HFF-Myc (cell line): ENCODE results near the gene BRAT1.

Source experiments
- DNase-seq: peaks from one replicate; pipeline ENCODE4 v3.0.0-alpha.2; 2011; ENCODE audit warnings: low read depth; ENCODE audit errors: extremely low read depth
- H3K4me3 ChIP-seq: replicated peaks from 2 replicates; pipeline ENCODE4 v1.5.1; 2011; ENCODE audit warnings: low read depth, mild to moderate bottlenecking, control low read depth, low read length
- CTCF ChIP-seq: IDR thresholded peaks from 2 replicates; pipeline ENCODE4 v1.5.1; 2012; ENCODE audit warnings: mild to moderate bottlenecking, low read depth, low read length, control low read depth; ENCODE audit errors: missing control alignments

Gene BRAT1

DNA sequence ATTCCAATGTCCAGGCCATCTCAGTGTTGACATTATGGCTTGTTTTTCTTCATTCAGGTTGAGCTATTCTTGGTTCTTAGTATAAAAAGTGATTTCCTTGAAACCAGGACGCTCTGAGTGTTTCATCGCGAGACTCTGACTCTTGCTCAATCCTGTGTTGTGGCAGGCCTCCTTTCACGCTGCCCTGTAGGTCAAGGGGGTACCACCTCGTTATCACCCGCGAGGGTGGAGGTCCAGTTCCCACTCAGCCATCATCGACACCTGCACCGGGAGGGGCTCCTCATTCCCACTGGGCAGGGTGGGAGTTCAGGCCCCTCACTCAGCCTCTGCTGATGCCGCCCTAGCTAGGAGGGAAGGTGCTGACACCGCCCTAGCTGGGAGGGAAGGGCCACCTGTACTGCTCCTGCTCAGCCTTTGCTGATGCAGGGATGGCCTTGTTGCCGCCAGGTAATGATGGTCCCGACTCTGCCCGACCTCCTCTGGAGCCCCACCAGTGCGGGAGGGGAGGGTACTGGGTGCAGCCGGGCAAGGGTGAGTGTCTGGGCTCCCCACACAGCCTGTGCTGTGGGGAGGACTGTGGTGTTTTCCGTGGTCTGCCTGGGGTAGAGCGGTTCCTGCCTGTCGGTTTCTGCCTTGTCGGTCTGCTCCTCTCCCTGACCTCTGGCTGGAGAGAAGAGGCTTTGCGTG is 19.9 kb upstream of the BRAT1 start:
- DNase-seq, result no peak
- no peak overlapping the region for H3K4me3 ChIP-seq
- no peak for TF ChIP-seq CTCF

GRCh38 chr7:2573761-2574160 is 18.4 kb upstream of the BRAT1 start:
- DNase-seq, result no peak
- no peak for TF ChIP-seq CTCF
- H3K4me3 ChIP-seq, result no peak overlapping the region

DNA sequence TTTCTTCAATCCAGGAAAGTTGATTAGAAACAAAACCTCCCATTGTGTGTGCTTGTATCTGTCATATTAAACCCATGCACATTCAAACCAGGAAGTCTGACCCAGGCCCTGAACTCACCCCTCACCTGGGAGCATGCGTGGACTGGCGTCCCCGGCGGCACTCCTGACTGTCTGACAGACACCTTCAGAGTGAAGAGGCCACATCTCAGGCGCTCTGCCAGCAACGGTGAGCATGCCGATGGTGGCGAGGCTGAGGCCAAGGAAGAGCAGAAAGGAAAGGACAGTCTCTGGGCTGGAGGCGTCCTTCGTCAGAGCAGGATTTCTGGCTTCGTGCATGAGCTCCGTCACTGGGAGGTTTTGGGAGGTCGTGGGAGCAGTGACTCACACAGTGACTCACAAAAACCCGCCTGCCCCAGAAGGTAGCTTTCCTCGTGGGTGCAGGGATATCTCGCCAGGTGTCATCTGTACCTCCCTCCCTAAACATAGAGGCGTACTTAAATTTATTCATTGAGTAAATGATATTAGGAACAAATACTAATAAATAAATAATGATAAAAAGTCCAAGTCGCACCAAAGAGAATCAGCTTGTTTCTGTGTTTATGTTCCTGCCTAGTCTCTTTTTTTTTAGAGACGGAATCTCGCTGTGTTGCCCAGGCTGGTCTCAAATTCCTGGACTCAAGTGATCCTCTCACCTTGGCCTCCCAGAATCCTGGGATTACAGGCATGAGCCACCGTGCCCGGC is 16.9 kb upstream of the BRAT1 start:
- no peak for TF ChIP-seq CTCF
- no peak for DNase-seq
- no peak overlapping the region for H3K4me3 ChIP-seq

DNA sequence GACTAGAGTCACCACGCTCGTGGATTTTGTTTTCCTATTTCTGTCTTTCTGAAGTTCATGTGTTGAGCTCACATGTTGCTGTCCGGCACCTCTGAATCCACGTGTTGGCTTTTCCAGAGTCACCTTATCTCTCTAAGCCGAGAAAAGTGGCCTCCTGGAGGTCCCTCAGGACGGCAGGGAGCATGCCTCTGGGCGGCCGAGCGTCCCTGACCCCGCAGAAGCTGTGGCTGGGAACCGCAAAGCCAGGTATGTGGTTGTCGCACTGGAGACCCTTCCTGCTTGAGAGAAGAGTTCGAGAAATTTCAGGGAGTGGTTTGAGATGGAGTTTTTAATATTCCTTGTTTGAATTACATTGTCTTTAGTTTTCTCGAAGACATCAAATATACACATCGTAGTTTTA is 16.1 kb upstream of the BRAT1 start:
- TF ChIP-seq CTCF, result no peak
- no peak overlapping the region for H3K4me3 ChIP-seq

DNA sequence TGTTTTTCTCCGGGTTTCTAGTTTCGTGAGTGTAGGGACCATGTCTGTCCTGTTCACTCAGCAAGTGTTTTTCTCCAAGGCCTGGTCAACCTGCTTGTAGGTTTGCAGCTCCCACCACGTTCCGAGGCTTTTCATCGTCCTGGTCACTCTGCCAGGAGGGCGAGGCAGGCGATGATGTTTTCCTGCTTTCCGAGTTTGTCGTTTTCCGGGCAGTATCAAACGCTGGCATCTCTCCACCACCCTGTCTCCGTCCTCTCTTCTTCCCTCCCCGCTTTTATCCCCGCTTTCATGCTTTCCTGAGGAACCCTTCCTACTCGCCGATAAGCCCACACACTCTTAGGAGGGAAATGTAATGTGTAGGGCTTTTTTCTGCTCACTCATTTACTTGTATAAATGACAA is 14.7 kb upstream of the BRAT1 start:
- no peak for DNase-seq
- no peak overlapping the region for H3K4me3 ChIP-seq
- no peak for TF ChIP-seq CTCF

More for the DNA sequence above, 16.1 kb upstream of the BRAT1 start:
- no peak for DNase-seq

GRCh38 chr7:2569421-2569820 is 14.1 kb upstream of the BRAT1 start:
- no peak overlapping the region for H3K4me3 ChIP-seq
- no peak for TF ChIP-seq CTCF
- no peak for DNase-seq
